Thyroid gland (tissue), 4 donors: ENCODE results near the gene HNRNPR. TPM values are rescaled to one million over a fixed set of nuclear protein-coding genes. Genes with fewer than 3 reads are reported as not detected.
A peak's percentile ranks its signal among the peaks of the same experiment; 100 is the strongest.

Source experiments
- DNase-seq, 2 donors: peaks; one replicate each; pipeline ENCODE4 v3.0.0-alpha.2; 2019
- H3K27ac ChIP-seq, 3 donors: fragments of 200-600 bp; sonication (generic); 1 replicate in 2 of 3; 2 replicates in 1 of 3; pipeline ENCODE4 v1.5.1; 2016 to 2019; ENCODE audit warnings: mild to moderate bottlenecking in 1 of 3, moderate library complexity in 1 of 3
- H3K27me3 ChIP-seq: fragments of 200-600 bp; sonication (generic); one replicate; pipeline ENCODE4 v1.5.1; 2019
- H3K36me3 ChIP-seq, 2 donors: fragments of 200-600 bp; sonication (generic); one replicate each; pipeline ENCODE4 v1.5.1; 2016 to 2019
- H3K4me1 ChIP-seq, 2 donors: fragments of 200-600 bp; sonication (generic); one replicate each; pipeline ENCODE4 v1.5.1; 2017 to 2019
- H3K4me3 ChIP-seq, 3 donors: fragments of 200-600 bp; sonication (generic); replicated peaks in 1 of 3; 1 replicate in 2 of 3; 2 replicates in 1 of 3; pipeline ENCODE4 v1.5.1; 2016; ENCODE audit warnings: mild to moderate bottlenecking in 1 of 3
- H3K9me3 ChIP-seq: fragments of 200-600 bp; sonication (generic); one replicate; pipeline ENCODE4 v1.5.1; 2017
- POLR2A ChIP-seq, 2 donors: fragments of 450-650 bp; IDR thresholded peaks; one replicate each; pipeline ENCODE4 v1.6.1; 2017; ENCODE audit warnings: antibody characterized with exemption in 2 of 2, mild to moderate bottlenecking in 2 of 2, moderate library complexity in 1 of 2
- WGBS, 2 donors: methylation state at CpG; one replicate each; pipeline ENCODE4 v1.1.5; 2017; 5-methylcytosine and 5-hydroxymethylcytosine counted together
- intact Hi-C: fragments of 100-400 bp; cut with DNase I; formaldehyde crosslinking; loops from one replicate; pipeline ENCODE4 v1.15.1; 2023
- total RNA-seq, 4 donors: library from RNA; depleted of rRNA; stranded (reverse); fragments of >200 nt; gene quantifications; one replicate each; pipeline ENCODE4 v1.2.3, GENCODE V29; 2016
- TF ChIP-seq, protein P1 (sequence below), 6 experiments: fragments of 200-600 bp in 3 of 6; fragments of 450-650 bp in 3 of 6; sonication (generic) in 3 of 6; IDR thresholded peaks; one replicate each; pipeline ENCODE4 v1.5.1; 2016 to 2019; ENCODE audit warnings: antibody characterized with exemption in 6 of 6, mild to moderate bottlenecking in 2 of 6, inconsistent platforms in 1 of 6, moderate library complexity in 1 of 6

Gene HNRNPR
- total RNA-seq, 4 donors from 2014 or later: 82.8 to 107 (median 99.4) TPM

DNA sequence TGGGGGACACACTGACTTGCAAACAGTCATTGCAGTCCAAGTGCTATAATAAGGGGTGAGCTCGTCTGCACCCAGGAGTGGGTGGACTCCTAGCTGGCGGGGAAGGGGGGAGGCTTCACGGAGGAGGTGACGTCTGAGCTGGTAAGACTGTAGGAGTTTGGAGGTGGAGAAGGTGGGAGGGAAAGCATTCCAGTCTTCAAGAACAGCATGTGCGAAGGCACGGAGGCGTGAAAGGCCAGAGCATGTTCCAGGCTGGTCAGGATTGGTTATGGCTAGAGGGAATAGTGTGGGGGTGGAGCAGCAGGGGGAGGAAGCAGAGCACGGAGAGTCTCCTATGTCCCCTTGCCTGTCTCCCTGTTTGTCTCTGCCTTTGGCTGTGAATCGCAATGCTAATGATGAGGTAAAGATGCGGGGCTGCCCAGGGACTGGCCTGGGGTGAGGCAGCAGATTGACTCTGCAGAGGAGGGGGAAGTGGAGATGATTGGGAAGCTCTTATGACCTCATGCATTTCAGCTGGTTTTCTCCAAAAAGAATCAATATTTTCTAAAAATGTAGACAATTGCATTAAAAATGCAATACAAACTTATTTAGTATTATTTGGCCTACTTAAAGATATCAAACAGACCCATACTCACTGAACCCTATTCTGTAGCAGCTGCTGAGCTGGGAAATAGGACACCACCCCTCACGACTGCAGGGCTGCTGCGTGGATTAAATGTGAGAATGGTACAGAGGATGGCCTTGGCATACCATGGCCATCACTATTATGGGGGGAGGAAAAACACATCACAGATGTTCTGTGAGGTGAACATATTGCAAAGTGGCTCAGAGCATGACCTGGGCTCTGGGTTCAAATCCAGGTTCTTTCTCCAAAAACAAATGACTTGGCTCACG lies 28.1 kb upstream of the HNRNPR start:
- Histone ChIP-seq H3K27me3 (no peaks in the 10 kb centered on the region), H3K9me3 (no peaks in the 10 kb centered on the region), H3K4me3 (no peak overlapping the region), H3K4me1 (peaks cover 60 to 71% of the 10 kb centered on the region in 2 donors), H3K36me3 (no peaks in the 10 kb centered on the region), H3K27ac (peak overlapping the region; percentile 98 to 100 (median 99))
- intact Hi-C loops: no loop called here
- DNase-seq: peak; percentile 73 to 79
- 52 to 57% methylated on average over 13 of the region's 13 CpGs for WGBS, 2 donors
- no peak for TF ChIP-seq POLR2A (IDR thresholded peaks at IDR 0.05)
- TF ChIP-seq, protein P1, sequence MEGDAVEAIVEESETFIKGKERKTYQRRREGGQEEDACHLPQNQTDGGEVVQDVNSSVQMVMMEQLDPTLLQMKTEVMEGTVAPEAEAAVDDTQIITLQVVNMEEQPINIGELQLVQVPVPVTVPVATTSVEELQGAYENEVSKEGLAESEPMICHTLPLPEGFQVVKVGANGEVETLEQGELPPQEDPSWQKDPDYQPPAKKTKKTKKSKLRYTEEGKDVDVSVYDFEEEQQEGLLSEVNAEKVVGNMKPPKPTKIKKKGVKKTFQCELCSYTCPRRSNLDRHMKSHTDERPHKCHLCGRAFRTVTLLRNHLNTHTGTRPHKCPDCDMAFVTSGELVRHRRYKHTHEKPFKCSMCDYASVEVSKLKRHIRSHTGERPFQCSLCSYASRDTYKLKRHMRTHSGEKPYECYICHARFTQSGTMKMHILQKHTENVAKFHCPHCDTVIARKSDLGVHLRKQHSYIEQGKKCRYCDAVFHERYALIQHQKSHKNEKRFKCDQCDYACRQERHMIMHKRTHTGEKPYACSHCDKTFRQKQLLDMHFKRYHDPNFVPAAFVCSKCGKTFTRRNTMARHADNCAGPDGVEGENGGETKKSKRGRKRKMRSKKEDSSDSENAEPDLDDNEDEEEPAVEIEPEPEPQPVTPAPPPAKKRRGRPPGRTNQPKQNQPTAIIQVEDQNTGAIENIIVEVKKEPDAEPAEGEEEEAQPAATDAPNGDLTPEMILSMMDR (IDR thresholded peaks at IDR 0.05): no peak

DNA sequence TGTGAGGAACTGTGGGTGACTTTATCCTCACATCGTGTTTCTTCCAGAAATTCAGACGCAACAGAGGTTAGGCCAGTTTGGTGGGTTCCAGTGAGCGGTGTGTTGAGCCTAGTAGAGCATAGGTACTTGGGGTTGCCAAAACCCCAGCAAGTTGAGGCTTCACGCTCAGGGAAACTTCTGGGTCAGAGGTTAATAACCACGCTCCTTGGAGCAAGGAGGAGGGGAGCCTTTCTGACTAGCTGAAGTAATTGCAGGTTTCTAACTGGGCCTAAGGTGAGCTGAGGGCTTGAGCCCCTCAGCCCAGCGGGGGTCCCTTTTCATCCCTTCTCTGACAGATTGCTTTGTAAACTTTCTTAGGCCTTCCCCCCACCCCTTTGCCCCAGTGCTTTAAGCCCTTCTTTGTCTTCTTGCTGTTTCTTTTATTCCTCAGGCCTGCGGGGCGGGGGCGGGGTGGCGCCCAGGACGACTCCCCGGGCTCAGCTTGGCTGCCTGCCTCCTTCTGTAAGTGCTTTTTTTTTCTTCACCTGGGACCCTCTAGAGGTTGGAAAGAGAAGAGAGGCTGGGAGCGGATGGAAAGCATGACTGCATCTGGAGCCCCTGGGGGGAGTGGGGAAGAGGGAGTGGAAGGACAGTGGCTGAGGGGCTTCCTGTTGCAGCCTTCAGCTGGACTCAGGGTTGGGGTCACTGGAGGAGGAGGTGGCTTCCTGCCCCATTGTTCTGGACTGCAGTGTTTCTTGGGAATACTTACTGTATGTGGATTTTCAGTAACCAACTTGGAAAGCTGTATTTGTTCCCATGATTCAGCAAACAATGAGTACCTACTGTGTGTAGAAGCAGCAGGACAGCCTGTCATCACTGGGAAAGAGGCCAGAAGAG lies 26.9 kb upstream of the HNRNPR start:
- Histone ChIP-seq H3K27me3 (no peaks in the 10 kb centered on the region), H3K4me1 (peaks cover 64 to 74% of the 10 kb centered on the region in 2 donors)

DNA sequence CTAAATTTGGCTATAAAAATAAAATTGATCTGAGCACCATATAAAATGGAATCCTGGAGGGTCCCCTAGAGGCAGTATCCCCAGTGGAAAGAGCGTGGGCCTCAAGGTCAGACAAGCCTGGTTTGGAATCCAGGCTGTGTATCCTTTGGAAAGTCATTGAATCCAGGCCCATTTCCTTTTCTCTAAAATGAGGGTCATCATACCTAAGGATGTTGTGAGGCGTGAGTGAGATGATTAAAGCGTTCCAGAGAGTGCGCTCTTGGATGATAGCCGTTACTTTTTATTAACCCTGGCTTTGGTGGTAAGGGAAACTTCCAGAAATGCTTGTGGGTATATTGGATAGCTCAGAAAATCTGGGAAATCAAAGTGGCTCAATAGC lies 26.2 kb upstream of the HNRNPR start:
- intact Hi-C loops: no loop called here
- Histone ChIP-seq H3K4me3 (peak overlapping the region in 1 of 3 donors; percentile 53), H3K36me3 (peaks cover 2 to 3% of the 10 kb centered on the region in 2 donors), H3K9me3 (no peaks in the 10 kb centered on the region), H3K27ac (peak overlapping the region; percentile 98 to 100 (median 99)), H3K4me1 (peaks cover 67 to 74% of the 10 kb centered on the region in 2 donors), H3K27me3 (no peaks in the 10 kb centered on the region)
- 33 to 35% methylated on average over 5 of the region's 5 CpGs for WGBS, 2 donors
- TF ChIP-seq, protein P1 (IDR thresholded peaks at IDR 0.05): no peak
- no peak for TF ChIP-seq POLR2A (IDR thresholded peaks at IDR 0.05)
- no peak for DNase-seq

More for the DNA sequence above, 26.9 kb upstream of the HNRNPR start:
- no peaks in the 10 kb centered on the region for H3K9me3 ChIP-seq
- WGBS, 2 donors: 8 to 18% methylated on average over 13 of the region's 13 CpGs
- peak in 1 of 2 donors; percentile 49 for TF ChIP-seq POLR2A (IDR thresholded peaks at IDR 0.05)
- TF ChIP-seq, protein P1 (IDR thresholded peaks at IDR 0.05): peak in 3 of 6 experiments; percentile 16 to 23 (median 18)
- peak; percentile 82 to 90 for DNase-seq
- peak overlapping the region; percentile 98 to 100 (median 99) for H3K27ac ChIP-seq
- H3K4me3 ChIP-seq: peak overlapping the region in 1 of 3 donors; percentile 53
- intact Hi-C loops: no loop called here
- no peaks in the 10 kb centered on the region for H3K36me3 ChIP-seq

DNA sequence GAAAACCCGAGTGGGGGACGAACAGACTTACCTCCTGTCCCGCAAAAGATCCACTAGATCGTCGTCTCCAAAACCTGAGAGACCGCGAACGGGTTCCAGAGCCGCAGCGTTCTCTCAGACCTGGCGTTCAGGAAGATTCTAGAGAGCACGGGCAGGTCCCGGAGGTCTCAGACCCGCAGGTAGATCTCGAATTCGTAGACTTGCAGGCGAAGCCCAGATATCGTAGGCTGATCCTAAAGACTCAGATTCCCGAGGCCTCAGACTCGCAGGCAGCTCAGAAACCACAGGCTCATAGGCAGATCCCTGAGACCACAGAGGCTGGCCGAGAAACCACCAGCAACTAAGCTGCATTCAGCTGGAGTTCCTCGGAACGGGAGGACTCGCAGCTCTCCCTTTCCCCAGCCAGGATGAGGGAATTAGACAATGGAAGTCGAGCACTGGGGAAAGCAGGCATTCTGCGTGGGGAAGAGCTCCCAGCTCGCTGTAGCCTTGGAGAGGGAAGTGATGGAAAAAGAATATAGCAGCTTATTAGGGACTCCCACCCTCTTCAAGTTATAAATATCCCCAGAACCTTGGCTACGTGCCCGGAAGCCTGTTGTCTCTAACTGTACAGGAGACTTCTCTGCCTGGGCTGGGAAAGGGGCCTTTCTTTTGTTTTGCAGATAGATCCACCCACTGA lies 25.4 kb upstream of the HNRNPR start, which contains the start of gene ZNF436:
Gene ZNF436, minus strand, starts transcription at position 502 of the 679 bp plus-strand sequence. CDS start 1,831 bp downstream, outside the sequence.
- intact Hi-C loops: no loop called here
- 0 to 2% methylated on average over 24 to 29 of the region's 29 CpGs for WGBS, 2 donors
- TF ChIP-seq, protein P1 (IDR thresholded peaks at IDR 0.05): no peak
- peak in 1 of 2 donors; percentile 47 for TF ChIP-seq POLR2A (IDR thresholded peaks at IDR 0.05)

More for the DNA sequence above, 25.4 kb upstream of the HNRNPR start, which contains the start of gene ZNF436:
- Histone ChIP-seq H3K4me3 (peak within 1 kb of the TSS; percentile 42 to 86 (median 53)), H3K9me3 (no peaks in the 10 kb centered on the region), H3K36me3 (peaks cover 8 to 11% of the 10 kb centered on the region in 2 donors), H3K4me1 (peaks cover 66% of the 10 kb centered on the region in 2 donors), H3K27ac (peak within 1 kb of the TSS; percentile 98 to 100 (median 99)), H3K27me3 (no peaks in the 10 kb centered on the region)
- DNase-seq: peak; percentile 85 to 86
